Hematopoietic multipotent progenitor cell treated with erythropoietin and hydrocortisone succinate and interleukin-3 and kit ligand, for 6 days (in vitro differentiated cells): ENCODE results near the gene MAP4K3.

ENCODE experiments used
- DNase-seq: peaks from one replicate; pipeline ENCODE4 v3.0.0-alpha.2; 2015

MAP4K3 gene

DNA sequence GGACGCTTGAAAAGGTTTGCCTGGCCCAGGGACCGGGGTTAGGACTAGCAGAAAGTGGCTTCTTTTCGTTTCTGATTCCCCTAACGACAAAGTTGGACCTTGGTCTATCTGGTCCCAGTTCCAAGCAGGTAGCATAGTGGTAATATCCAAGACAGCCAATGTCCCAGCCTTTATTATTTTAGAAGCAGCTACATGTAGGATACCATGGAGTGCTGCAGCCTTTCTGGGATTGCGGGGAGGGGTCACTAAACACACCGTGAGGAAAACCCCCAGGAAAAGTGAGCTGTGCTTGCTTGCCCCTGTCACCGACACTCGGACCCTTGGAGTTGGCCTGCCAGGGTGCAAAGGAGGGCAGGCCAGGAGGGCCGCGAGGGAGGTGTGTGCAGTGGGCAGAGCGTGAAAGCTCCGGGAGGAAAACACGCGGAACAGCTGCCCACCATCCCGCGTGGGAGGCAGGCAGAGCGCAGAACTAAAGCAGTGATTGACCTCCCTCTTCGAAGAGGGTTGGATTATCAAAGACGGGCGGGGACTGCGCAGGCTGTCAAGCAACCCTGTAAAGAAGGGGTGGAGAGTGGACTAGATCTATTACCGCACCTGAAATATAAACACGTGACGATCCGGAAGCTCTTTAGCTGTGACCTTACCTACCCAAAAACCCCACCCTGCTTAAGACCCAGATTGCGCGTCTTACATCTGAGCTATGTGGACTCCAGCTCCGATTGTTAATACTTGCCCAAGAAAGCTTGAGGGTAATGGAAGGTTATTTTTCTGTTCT, 624 bp upstream of the MAP4K3 start:
- peak; percentile 53 for DNase-seq

DNA sequence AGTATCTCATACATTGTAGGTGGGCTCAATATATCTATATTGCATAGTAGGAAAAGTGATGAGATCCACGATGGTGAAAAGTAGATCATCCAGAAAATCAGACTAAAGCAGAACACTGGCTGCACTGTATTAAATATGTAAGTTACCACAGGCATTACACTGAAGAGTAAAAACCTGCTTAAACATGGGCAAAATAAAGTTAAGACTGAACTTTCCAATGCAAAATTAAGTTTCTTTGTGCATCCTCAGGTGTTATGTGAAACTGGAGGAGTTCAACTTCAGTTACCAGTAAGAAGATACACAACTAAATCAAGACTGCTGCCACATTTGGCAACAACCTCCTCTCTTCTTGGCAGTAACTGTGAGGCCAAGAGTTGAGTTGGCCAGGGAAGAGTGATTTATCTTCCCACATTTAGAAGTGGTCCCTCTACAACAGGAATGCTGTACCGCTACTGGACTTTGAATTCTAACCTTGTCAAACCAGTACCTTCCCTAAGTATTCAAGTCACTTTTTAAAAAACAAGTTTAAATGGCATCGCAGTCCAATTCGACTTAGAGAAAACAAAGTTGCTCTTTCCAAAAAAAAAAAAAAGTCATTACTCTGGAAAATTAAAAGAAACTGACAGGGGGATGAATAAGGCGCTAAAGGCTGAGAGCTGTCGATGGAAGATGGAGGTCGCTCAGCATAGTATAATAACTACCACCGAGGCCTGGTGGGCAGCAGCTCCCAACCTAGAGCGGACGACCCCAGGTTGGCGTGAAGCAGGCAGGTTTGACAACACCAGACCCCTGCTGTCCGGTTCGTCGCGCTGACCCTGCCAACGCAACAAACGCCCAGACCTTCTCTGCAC, 1.1 kb downstream of the MAP4K3 start:
- DNase-seq = peak; percentile 22

DNA sequence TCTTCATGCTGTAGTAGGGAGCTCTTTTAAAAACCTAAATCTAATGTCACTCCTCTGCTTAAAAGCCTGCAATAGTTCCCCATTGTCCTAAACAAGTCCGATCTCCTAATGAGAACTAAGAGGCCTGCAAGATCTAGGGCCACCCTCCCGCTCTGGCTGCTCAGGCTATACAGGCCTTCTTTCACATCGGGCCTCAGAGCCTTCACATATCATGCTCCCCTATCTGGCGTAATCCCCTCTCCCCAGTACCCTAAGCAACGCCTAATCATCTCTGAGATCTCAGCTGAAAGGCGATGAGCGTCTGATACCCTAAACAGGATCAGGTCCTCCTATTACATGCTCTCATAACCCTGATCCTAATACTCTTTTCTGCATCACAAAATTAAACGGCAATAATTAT, 1.9 kb downstream of the MAP4K3 start:
- DNase-seq = peak; percentile 42

DNA sequence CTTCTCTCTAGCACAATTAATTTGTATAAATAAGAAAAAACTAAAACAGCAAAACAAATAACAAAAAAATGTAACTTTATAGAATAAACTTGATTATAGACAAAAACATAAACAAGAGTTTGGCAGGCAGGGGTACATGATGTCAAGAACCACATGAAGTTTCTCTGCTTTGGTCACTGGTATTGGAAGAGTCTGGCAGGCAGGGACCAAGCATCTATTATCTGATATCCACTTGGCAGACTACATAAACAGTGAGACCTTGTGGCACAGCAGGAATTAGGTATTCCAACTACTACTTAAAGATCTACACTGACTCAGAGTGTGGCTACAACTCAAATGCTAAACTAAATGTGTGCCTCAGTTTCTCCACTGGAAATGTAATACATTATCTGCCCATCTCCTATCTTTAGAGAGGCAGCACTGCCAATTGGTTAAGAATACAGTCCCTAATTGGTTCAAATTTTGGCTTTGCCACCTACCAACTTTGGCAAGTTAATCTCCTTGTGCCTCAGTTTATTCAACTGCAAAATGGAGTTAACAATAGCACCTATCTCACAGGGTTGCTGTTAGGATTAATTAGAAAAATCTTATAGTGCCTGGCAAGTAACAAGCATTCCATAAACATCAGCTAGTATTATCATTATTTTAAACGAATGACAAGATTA, 2.7 kb downstream of the MAP4K3 start:
- peak; percentile 55 for DNase-seq

DNA sequence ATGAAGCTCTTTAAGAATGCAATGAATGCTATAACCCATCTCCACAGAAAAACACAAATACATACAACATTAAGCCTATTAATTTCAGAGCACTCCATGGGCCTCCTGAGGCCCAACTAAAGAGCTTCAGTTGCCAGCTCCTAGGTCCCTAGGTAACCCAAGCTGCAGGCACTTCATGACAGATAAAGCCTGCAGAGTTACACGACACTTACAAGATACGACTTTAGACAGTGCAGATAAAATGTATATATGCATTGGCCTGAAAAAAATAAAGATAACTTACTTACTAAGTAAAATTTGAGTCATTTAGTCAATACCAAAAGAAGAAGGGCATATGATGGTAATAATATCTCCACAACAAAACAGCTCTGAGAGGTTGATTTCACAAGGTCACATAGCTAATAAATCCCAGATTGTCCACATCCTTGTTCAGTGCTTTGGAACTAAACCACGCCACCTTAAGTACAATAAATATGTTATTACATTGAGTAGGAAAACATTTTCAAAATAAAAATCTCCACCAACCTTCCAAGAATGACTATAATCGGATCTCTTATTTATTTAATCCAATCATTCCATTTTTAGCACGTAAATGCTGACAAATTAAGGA, 3.4 kb downstream of the MAP4K3 start:
- peak; percentile 75 for DNase-seq

DNA sequence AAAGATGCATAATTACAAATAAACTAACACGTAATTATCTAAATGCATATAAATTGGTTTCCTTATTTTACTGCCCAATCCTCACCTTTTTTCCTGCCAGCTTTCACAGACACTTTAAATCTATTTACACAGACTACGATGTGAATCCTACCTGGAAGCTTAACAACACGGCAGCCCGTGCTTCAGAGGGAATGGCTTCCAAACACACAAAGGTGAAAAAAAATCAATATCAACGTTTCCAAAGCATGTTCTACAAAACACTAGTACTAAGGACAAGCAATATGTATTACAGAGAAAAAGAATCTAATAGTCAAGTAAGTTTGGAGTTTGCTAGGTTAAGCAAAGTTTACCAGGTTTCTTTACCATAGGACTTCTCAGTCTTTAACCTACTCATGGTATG, 4.4 kb downstream of the MAP4K3 start:
- no peak for DNase-seq

DNA sequence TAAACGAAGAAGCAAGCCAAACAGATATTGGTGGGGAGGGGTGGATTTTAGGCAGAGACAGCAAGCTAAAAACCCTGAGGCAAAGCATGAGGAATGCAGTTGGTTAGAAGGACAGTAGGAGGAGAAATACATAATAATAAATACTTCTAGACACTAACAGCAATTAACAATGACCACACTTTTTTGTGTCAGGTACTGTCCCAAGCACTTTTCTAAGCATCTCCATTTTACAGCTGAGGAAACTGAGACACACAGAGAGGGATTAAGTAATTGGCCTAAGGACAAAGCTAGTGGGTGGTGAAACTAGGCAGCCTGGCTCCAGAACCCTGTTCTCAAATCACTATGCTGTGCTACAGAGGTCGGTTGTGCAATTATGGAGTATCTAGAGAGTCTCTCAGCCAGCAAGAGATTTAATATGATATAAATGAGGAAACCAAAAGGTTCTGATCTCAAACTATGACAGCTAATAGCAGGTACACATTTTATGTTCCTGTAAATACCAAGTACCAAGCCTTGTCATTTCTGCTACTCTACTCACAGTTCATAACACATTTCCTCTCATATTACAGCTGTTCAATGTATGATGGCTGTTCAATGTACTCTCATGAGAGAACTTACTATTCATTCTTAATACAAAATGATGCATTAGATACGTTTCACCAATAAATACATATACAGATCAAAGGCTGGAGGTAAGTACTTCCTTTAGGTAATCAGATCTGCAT, 5.3 kb downstream of the MAP4K3 start:
- peak; percentile 49 for DNase-seq

DNA sequence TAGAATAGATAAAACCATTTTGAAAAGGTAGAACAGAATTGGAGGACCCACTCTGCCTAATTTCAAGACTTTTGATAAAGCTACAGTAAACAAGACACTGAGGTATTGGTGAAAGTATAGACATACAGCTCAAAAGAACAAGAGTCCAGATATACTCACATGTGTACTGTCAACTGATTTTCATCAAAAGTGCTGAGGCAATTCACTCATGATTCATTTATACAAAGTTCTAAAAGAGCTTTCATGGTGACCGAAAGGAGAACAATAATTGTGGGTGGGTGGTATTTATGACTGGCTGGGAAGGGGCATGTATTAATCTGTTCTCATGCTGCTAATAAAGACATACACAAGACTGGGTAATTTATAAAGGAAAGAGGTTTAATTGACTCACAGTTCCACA, 7.3 kb downstream of the MAP4K3 start:
- DNase-seq = no peak

DNA sequence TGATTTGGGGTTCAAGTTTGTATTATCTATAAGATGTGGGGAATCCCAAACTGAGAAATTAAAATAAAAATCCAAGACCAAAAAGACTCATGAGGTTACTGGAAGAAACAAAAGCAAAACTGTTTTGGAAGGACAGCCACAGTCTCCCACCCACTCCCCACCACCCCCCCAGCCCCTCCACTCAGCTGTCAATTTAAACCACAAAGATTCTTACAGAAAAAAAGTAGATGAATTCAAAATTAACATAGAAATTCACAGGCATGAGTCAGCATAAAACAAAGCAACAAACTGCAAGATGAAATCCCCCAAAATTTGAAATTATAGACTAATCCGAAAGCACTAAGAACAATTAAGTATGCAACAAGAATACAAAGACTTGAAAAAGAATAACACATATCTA, 12.1 kb downstream of the MAP4K3 start:
- peak; percentile 36 for DNase-seq

DNA sequence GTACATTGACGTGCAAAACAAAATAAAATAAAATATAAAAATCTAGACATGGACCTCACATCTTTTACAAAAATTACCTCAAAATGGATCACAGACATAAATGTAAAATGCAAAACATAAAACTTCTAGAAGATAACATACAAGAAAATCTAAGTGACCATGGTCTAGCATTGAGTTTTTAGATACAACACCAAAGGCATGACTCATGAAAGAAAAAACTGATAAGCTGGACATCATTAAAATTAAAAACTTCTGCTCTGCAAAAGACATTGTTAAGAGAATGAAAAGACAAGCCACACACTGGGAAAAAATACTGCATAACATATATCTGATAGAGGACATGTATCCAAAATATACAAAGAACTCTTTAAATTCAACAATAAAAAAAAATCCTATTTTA, 14.4 kb downstream of the MAP4K3 start:
- DNase-seq = no peak

DNA sequence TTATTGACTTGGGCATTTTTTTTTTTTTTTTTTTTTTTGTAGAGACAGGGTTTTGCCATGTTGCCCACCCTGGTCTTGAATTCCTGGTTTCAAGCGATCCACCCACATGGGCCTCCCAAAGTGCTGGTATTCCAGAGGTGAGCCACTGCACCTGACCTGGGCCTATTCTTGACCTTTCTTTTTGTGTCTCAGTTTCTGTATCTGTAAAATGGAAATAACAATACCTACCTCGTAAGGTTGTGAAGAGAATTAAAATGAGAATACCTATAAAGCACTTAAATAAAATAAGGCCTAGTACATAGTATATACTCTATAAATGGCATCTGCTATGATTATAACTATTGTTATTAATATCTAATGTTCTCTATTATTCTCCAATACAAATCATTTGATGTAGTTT, 15.7 kb downstream of the MAP4K3 start:
- no peak for DNase-seq

DNA sequence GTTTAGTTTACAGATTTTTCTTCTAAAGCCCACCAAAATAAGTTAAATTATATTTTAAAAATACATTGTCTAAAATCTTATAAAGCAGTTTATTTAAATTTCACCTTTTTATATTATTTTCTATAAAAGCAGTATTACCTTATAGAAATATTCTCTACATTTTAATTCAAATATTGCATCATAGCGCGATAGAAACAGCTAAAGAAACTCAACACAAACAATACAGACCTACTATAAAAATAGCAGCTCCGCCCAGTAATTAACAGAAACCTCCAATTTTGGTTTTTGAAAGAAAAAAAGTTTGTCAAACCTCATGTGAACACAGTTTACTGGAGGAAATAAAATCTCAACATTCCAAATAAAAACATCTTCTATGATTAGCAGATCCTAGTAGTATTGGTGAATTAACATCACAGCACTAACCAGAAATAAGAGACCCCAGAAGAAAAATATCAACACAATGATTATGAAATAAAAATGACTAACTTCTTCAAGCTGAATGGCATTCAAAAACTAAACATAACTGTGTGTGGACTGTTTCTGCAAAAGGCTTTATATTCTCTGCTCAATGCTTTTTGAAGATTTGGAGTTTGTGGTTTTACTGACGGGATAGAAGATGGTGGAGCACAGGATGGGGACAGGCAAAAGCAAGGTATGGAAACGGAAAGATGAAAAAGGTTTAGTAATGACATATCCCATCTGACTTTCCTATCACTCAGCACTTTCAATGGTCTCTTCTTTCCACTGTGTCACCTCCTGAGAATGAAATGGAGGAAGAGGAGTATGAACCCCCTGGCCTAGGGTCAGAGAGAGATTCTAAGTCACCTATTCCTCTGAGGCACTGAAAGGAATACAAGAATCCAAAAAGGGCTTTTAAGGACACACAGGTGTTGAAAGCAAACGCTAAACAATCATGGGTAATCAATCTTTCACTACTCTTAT, 17.5 kb downstream of the MAP4K3 start:
- no peak for DNase-seq

DNA sequence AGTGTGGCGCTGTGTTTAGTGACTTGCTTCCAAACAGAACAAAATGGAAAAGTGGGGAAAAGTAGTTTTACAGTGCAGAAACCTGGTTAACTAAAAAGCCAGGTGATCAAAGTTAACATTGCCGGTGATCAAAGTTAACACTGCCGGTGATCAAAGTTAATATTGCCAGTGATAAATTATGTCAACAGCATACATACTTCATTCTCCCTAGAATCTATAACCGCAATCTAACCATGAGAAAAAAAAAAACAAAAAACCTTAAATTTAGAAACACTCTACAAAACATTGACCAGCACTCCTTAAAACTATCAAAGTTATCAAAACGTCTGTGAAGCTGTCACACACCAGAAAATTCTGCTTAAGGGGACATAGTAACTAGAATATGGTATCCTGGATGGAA, 18.6 kb downstream of the MAP4K3 start:
- DNase-seq = no peak

DNA sequence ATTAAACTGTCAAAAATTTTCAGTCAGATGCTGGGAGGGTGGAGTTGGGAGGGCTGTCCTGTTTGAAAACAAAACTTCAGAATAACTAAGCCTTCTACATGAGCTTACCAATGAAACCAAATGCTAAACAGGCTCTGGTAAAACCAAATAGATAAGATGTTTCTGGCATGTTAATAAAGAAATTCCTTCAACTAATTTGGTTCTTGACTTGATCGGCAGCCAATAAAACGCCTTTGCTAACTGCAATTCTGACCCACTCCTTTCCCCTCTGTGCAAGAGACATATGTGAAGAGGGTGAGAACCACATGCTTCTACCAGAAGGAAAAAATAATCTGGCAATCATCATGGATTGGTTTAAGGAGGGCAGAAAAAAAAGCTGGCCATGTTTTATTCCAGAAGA, 20.9 kb downstream of the MAP4K3 start:
- no peak for DNase-seq

DNA sequence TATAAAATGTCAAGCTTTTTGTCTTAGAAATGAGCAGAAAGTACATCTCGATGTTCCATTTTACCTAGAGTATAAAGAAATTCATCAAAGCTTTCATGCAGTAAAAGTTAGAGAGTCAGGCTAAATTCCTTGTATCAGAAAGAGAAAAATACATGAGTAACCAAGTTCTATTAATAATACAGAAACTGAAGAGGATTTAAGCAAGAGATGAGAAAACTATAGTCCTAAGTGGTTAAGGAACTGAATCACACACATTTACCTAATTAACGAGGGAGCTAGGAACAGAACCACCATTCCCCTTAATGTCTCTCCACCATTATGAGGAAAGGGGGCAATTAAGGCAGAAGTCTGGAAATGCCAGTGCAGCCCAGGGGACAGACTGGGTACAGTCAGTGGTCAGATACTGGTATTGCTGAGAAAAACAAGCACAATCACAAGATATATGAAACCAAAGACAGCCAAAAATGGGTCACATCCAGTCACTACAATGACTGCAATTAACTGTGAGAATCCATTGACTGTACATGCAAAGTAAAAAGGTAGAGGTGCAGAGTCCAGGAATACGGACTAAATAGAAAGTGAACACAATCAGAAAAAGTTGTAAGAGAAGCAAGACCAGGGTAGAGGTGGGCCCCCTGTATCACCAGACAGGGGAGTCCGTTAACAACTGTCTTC, 23.9 kb downstream of the MAP4K3 start:
- DNase-seq = no peak

DNA sequence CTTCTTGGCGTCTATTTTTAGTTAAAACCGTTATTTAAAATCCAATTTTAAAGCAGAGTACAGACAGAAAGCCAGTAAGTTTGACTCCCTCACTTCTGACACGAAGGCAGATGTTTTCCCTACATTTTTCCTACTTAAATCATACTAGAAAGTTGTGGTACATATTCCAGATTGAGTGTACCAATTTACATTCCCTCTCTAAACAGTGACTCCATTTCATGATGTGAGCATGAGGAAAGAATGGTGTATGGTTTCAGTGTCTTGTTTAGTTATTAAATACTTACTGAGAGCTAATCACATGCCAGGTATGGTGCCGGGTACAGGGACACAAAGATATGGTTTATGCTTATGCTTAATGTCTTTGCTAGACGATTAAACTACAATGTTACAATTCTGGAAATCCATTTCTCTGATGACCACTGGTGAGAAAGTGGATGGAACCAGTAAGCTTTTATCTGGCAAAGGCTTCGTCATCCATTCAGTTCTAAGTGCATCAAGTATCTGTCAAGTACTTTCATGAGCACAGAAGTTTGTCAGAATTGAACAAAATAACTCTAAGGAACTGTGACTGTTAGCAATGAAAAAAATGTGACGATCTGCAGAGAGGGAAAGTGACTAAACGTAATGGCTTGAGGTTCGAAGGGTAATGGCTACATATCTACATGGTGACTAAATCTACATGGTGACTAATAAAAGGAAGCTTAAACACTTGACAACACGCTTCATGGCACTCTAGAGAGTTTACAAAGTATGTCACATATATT, 25.7 kb downstream of the MAP4K3 start:
- no peak for DNase-seq

DNA sequence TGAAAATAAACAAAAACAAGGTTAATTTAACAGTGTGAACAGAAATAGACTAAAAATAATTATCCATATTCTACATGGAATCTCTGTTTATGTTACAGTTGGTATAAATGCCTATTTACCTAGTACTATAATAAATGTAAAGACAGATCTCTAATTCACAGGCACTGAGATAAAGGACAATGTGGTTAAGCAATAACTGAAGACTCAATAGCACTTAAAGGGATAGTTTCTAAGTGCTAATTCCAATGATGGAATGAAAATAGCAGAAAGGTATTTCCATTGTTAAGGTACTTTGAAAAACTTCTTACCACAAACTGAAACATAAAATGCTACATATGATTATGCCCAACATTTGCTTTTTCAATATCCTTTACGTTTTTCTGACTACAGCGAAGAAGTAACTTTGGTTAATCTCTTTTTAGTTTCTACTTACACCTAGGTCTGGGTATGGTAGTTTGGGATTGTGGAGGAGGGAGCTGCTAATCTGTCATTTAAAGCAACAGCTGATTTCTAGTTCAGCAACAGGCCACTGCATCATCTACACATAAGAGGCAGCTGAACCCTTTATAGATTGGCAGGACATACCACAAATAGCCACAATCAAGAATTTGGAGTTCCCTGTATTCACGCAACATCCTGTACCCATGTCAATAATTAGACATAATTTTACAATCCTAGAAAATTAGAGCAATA, 27.2 kb downstream of the MAP4K3 start:
- DNase-seq = peak; percentile 34

DNA sequence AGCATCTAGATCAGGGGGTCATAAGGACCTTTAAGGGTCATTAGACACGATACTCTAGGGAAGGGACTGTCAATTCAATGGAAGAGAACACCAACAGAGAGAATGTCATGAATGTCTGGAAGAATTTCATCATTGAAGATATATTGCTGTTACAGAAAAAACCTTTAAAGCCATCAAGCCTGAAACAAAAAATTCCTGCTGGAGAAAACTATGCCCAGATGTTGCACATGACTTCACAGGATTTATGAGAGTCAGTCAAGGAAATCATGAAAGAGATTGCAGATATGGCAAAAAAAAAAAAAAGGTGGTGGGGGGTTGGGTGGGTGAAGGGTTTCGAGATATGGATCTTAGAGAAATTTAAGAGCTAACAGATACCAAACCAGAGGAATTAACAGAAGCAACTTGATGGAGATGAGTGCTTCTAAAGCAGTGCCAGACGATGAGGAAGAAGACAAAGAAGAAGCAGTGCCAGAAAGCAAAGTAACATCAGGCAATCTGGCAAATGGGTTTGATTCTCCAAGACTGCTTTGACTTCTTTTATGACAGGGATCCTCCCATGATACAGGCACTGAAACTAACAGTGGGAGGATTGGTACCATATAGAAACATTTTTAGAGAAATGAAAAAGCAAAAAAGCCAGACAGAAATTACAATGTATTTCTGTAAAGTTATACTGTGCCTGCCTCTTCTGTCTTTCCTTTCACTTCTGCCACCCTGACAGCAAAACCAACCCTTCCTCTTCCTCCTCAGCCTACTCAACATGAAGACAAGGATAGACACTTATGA, 28.5 kb downstream of the MAP4K3 start:
- DNase-seq = peak; percentile 40
